Activated gamma-delta T cell (primary cell): ENCODE measurements around the gene TBC1D22B.
"Not testable (repeated sequence)": the region's sequence is repeated elsewhere in the genome, so short reads cannot be mapped to it uniquely, and the experiment has no call there.

Experiments
- DNase-seq: peaks from one replicate; lab custom pipeline; 2025; lab: John Stamatoyannopoulos, UW

The TBC1D22B gene

DNA sequence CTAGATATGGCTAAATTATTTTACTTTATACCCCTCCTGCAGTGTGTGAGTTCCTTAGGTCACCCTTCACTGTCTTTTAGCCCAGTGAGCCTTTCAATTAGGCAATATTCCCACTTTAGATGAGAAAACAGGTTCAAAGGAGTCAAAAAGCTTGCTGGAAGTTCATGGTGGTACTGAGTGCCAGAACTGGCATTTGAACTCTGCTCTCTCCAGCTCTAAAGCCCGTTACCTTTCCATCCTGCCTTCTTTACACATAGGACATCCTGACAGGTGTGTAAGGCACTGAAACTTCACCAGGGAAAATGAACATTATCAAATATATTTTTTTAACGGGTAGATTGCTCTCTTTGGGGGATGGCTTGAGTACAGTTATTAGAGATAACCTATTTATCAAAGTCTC is 11.5 kb downstream of the TBC1D22B start:
- no peak for DNase-seq

DNA sequence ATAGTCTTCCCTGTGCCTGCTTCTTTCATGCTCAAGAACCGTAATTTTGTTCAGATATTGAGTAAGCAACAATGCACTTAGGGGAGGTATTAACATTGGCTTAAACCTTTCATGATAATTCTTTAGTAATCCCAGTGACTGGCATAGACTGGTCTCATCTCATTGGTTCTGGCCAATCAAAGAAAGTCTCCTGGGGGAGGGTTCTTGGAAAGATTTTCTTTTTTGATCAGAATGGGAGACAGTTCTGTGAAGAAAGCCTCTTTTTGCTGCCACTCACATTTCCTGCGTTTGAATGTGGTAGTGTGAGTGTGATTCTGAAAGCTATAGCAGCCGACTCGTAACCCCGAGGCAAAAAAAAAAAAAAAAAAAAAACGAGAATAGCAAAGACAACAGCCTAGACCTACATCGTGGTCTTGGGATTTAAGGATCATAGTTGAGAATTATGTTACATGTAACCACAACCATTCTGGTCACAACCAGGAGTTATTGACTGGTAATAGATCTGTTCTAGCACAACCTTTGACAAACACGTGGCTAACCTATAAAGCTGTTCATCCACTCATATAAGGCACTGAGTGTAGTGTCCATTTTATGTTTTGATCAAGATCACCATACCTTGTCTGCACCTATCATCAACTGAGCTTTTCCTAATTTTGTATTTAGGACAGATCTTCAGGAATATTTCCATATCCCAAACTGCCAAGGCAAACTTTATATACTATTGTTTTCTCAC is 15.4 kb downstream of the TBC1D22B start:
- no peak for DNase-seq

DNA sequence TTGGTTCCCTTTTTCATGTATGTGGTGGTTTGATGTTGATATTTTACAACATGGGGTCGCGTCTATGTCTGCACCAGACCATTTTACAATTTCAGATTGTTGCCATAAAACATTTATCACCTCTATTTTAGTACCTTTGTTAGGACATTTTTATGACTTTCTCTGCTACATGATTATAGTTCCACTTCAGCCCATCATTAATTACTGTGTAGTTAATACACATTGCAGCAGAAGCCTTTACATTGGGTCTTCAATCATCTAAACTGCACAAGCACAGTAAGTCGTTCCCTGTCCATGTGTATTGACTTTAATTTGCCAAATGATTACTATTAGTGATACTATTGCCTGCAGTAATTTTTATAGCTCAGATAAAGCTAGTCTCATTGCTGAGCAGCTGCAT is 16.1 kb downstream of the TBC1D22B start:
- no peak for DNase-seq

DNA sequence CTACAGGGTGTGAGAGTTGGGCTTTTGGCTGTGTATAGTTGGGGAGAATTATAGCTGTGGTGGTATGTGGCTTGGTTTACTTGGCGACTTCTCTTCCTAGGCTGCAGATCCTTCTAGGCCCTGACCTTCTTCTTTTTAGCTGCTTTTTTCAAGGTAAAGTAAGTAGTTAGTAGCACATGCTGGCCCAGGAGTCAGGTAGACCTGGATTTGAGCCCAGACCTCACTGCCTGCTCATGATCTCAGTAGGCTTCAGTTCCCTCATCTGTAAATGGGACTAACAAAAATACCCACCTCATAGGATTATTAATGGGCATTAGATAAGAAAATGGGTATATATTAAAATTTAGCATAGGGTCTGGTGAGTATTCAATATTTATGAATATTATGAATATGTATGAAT is 17.8 kb downstream of the TBC1D22B start:
- DNase-seq = no peak

DNA sequence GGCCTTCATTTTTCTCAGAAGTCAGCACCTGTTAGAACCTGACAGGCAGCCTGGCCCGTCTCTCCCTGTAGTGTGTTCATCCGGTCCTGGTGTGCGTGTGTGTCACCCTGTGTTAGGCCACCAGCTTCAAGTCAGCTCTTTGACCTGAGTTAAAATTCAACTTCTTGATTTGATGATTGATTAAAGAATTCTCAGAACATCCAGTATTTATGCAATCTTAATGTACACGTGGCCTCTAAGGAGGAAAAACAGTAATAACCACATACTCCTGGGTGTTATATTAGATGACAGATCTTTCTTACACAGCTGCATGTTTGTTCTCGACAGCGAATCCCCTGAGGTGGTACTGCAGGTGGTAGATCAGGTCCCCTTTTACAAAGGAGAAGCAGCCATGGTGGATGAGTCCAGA is 19.4 kb downstream of the TBC1D22B start:
- no peak for DNase-seq

DNA sequence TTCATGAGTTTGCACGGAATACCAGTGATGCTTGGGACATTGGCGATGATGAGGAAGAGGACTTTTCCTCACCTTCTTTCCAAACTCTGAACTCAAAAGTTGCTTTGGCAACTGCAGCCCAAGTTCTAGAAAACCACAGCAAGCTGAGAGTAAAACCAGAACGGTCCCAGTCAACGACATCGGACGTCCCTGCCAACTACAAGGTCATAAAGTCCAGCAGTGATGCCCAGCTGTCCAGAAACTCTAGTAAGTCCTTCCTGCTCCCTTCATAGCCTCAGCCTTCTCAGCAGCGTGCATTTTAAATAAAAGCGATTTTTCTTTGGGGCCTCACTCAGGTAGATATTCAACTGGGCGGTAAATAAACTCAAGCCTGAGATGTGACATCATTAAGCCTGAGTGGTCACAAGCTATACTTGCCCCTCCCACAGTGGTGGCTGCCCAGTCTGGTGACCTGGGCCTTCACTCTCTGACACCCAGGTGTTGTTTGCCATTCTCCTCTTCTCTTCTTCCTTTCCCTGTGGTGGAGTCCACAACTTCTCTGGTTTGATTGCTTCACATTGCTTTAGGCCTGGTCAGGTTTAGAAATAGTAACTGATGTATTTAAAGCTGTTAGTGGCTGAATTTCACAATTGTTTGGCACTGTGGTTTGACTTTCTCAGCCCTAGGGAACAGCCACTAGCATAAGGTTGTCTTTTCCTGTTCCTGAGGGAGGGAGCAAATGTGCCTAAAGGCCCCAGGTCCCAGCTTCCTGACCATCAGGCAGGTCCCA is 22.0 kb downstream of the TBC1D22B start:
- DNase-seq = no peak

DNA sequence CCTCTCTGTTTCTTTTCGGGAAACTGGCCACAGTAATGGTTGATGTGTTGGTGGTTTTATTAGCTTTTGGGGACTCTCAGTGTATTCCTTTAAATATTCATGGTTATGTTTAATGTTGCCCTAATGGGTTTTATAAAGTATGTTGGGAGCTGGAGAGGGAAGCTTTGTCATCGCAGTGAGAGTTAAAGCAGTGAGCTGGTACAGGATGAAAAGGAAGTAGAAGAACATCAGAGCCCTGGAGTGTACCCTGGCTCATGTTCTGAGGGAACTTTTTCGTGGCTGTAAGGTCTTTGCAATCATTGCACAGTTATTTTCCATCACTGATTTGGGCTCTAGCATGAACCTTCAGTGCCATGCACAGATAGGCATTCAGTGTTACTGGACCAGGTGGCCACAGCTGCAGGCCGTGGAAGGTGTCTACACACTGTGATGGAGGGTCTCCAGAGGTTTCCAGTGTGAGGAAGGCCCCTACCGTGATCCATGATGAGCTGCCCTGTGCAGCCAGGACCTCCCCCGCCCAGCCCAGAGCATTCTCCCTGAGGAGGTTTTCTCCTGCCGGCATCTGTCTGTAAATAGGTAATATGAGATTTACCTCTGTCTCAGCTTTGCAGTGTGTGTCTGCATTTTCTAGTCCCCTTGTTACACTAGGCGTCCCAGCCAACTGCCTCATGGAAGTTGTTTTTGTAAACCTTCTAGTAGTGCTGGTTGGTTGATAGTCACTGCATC is 22.8 kb downstream of the TBC1D22B start:
- DNase-seq = no peak

DNA sequence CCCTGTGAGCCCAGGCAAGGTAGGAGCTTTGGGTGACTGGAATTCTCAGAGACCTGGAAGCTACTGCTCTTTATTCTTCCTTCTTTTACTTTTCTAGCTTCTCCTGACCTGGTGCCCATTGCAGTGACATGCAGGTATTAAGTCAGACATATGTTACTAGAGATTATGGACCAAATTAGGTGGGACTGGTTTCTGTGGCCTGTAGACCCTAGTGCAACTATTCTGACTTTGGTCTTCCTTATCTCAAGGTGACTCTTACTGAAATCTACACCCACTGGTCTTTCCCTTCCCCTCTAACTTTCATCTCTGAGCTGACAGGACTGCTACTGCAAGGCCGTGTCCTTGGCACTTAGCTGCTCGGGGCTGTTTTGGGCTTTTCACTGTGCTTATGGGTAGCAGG is 24.8 kb downstream of the TBC1D22B start:
- no peak for DNase-seq

DNA sequence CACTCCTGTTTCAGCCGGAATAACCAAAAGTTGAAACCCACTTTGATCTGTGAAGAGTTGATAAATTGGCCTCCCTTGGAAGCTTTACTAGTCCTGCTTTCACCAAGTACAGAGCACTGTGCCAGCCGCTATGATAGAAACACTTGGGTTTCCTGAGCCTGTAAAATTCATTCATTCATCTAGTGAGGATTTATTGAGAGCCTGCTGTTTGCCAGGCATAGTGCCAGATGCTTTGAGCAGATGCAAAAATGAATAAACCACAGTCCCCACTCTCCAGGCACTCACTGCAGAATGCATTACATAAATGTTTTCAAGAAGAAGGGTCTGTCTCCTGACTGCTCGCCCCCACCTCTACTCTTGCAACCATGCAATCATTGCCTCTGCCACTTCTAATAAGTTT is 25.7 kb downstream of the TBC1D22B start:
- no peak for DNase-seq

DNA sequence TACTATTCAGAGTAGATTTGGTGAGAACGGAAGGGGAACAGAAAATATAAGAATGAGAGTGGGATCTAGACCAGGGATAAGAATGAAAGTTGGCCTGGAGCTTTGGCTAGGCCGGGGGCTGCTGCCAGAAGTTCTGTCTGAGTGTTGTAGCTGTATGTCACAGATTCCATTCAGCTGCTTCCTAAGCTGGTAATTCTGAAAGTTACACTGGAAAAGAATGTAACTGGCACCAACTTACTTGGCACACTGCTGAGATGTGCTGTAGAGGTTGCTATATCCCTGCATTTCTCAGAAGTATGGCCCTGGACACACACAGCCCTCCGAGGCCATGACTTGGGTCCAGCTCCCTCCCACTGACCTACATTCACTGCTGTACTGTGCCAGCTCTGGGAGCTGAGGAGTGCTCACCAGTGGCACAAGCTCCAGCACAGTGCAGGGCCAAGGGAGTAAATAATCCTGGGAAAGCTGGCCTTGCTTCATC is 26.1 kb downstream of the TBC1D22B start:
- no peak for DNase-seq

DNA sequence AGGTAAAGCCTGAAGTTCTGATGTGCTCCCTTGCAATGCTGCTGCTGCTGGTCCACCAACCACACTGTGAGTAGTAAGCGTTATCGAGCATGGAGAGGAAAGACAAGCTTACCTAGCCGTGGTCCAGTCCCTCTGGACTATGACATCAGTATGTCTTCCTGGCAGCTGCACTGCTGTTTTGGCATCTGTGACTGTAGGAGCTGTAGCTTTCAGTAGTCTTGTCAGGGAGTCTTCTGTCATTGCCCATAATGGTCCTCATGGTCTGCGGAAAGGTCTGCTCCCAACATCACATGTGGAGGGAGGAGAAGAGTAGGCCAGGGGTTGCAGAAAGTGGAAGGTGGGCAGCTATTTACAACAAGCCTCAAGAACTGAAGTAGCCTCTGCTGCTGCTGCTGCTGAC is 27.2 kb downstream of the TBC1D22B start:
- no peak for DNase-seq

DNA sequence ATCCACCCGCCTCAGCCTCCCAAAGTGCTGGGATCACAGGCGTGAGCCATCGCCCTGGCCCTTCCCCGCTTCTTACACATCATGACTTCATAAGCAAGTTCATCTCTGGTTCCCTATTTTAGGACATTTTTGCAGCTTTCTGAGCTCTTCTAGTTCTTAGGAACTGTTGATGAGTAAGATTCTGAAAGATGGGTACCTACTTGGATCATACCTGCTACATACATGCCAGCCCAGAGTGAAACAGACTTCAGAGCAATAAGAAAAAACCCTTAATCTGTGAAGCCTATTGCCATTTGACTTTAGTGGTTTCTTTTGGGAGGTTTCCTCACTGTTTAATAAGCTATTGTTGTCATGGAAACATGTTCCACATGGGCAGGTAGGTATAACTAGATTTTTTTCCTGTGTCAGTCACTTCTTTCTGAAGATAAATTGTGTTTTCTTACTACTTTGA is 28.3 kb downstream of the TBC1D22B start:
- no peak for DNase-seq

DNA sequence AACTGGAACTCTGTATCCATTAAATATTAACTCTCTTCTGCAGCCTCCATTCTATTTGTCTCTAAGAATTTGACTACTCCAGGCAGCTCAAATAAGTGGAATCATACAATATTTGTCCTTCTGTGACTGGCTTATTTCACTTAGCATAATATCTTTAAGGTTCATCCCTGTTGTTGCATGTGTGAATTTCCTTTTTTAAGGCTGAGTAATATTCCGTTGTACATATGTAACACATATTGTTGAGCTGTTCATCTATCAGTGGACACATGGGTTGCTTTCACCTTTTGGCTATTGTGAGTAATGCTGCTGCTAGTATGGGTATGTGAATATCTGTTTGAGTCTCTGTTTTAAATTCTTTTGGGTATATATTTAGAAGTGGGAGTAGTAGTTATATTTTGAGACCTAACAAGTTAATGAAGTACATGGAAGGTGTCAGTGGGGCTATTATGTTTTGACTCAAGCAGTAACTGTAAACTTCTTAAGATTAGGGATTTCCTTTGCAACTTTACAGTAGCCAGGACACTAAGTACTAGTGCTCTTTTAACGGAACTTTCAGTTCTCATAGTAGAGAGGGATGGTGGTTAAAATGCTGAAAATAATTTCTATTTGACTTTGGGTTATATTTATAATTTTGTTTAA is 30.1 kb downstream of the TBC1D22B start:
- no peak for DNase-seq

DNA sequence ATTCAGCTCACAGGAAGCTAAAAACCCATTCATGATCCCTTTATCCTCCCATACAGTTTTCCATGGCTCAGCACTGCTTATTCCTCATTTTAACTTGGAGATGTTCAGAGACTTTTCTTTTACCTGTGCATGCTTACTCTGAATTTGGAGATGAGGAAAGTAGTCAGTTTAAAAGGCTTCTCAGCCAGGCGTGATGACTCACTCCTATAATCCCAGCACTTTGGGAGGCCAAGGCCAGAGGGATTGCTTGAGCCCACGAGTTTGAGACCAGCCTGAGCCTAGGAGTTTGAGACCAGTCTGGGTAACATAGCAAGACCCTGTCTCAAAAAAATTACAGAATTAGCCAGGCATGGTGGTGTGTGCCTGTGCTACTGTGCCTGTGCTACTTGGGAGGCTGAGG is 30.7 kb downstream of the TBC1D22B start:
- DNase-seq = no peak

DNA sequence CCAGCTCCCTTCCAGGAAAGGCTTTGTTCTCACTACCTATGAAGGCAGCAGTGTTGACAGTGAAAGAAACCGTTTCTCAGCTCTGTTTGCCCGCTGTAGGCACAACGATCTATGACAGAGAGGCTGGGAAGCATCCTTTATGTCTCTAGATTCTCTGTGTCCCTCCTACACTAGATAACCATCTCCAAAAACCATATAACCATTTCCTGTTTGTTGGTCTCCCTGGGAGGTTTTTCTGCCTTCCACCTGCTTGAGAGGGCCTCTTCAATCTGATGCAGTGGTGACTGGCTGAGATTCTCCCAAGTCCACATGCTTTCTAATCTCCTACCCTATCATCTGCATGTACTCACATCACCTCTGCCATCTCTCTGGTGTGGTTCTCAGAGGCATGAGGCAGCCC is 32.4 kb downstream of the TBC1D22B start:
- DNase-seq = no peak

DNA sequence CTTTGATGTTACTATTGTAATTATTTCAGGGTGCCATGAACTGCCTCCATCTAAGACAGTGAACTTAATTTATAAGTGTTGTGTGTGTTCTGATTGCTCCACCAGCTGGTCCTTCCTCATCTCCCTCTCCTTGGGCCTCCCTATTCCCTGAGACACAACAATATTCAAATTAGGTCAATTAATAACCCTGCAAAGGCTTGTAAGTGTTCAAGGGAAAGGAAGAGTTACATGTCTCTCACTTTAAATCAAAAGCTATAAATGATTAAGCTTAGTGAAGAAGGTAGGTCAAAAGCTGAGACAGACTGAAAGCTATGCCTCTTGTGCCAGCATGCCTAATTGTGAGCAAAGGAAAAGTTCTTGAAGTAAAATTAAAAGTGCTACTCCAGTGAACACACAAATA is 35.9 kb downstream of the TBC1D22B start:
- DNase-seq = no peak

DNA sequence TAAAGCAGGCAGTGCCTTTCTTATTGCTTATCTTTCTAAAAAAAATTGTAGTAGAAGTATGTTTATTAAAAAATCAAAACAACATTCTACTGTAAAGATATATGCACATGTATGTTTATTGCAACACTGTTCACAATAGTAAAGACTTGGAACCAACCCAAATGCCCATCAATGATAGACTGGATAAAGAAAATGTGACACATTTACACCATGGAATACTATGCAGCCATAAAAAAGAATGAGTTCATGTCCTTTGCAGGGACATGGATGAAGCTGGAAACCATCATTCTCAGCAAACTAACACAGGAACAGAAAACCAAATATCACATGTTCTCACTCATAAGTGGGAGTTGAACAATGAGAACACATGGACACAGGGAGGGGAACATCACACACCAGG is 40.1 kb downstream of the TBC1D22B start:
- not testable (repeated sequence) for DNase-seq

DNA sequence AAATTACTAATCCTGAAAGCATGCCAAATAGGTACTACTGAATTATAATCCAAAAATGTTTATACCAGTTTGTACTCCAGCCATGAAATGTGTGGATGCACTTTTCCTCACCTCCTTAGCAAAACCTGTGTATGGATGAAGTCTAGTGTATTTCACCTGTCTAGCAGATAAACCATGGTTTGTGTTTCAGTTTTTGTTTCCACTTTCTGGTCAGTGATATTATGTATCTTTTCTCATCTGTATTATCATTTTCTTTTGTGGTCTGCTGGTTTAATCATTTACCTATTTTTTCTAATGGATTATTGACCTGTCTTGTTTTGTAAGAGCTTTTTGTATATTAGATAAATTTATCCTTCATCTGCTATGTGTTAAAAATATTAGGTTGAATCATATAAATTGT is 41.4 kb downstream of the TBC1D22B start:
- no peak for DNase-seq

DNA sequence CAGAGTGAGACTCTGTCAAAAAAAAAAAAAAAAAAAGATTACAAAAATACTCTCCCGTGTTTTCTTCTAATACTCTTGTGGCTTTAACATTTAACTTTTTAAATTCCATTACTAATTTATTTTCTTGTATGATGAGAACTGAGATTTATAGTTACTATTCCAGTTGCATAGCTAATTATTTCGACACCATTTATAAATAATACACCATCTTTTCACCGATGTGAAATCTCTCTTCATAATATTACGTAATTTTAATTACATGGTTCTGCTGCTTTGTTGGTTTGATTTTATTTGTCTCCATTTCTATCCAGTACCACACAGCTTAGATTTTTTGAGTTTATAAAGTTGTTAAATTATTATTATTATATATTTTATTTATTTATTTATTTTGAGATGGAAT is 42.4 kb downstream of the TBC1D22B start:
- DNase-seq = no peak

DNA sequence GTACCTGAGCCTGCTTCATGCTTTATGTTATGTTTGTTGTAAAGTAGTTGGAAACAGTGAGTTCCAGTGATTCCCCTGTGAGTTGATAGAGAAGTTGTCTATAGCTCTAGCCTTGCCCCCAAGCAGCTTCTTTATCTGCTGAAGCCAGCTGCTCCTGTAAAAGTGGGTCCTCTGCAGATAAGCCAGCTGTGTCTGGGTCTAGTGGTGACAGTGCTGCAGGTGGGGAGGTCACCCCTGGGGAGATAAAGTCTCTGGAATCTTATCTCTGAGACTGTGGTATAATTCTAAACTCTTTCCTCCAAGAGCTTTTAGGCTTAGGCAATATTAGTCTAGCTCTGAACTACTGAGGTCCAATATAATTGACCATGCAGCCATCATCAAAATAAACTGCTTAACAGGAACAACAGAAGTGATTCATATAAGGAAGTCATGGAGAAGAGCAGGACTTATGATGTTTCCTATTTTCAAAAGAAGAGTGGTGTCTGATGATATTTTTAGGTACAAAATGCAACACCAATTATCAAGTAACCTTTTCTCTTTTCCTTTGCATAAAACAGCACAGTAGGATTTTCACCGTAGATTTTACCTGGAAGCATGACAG is 44.6 kb downstream of the TBC1D22B start:
- DNase-seq = no peak

DNA sequence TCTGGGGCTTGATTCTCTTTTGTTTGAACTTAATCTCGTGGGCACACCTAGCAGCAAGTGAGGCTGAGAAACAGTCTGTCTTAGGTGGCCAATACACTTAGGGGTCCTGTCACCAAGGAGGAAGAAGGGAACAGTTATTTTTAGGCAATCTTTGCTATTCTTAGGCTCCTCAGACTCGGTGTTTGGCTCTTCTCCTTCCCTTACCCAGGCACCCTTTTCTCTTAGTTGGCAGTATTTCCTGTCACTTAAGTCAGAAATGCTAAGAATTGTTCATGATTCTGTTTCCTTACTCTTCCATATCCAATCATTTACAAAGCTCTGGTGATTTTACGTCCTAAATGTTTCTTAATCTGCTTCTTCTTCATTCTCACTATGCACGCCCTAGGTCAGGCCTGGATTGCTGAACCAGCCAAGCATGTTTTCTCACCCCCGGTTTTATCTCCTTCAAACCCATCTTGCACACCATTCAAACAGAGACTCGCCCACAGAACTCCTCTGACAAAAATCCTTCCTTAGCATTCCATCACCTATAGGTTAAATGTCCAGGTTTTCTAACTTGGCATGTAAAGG is 45.6 kb downstream of the TBC1D22B start:
- DNase-seq = no peak
